Trophoblast cell (in vitro differentiated cells and primary cell): Measurements from ENCODE around the gene FLT1.

ENCODE experiments used
- DNase-seq, 2 donors: peaks; one replicate each; pipeline ENCODE4 v3.0.0-alpha.2; 2016
- H2AFZ ChIP-seq: 2 replicates; pipeline ENCODE4 v1.6.1; 2013; ENCODE audit warnings: low read length, moderate library complexity, mild to moderate bottlenecking; ENCODE audit not compliant: insufficient read depth, poor library complexity
- H2AK5ac ChIP-seq: 2 replicates; pipeline ENCODE4 v1.6.1; 2013; ENCODE audit warnings: mild to moderate bottlenecking, low read length
- H2BK120ac ChIP-seq: 2 replicates; pipeline ENCODE4 v1.6.1; 2013; ENCODE audit warnings: low read length, mild to moderate bottlenecking, moderate library complexity; ENCODE audit not compliant: insufficient read depth, poor library complexity
- H2BK12ac ChIP-seq: 2 replicates; pipeline ENCODE4 v1.6.1; 2013; ENCODE audit warnings: mild to moderate bottlenecking, low read length, moderate library complexity
- H2BK5ac ChIP-seq: 2 replicates; pipeline ENCODE4 v1.6.1; 2013; ENCODE audit warnings: low read length, low read depth, moderate library complexity, mild to moderate bottlenecking; ENCODE audit not compliant: poor library complexity
- H3K14ac ChIP-seq: 2 replicates; pipeline ENCODE4 v1.6.1; 2013; ENCODE audit warnings: mild to moderate bottlenecking, low read length
- H3K18ac ChIP-seq: 2 replicates; pipeline ENCODE4 v1.6.1; 2013; ENCODE audit warnings: mild to moderate bottlenecking, low read length
- H3K23ac ChIP-seq: 2 replicates; pipeline ENCODE4 v1.6.1; 2013; ENCODE audit warnings: low read length
- H3K27ac ChIP-seq: 2 replicates; pipeline ENCODE4 v1.5.1; 2013; ENCODE audit warnings: low read depth, mild to moderate bottlenecking, inconsistent platforms, low read length, moderate library complexity
- H3K27me3 ChIP-seq: 2 replicates; pipeline ENCODE4 v1.6.1; 2013; ENCODE audit warnings: inconsistent platforms, mild to moderate bottlenecking, low read length, moderate library complexity; ENCODE audit not compliant: insufficient read depth
- H3K36me3 ChIP-seq, 2 experiments: 1 replicate in 1 of 2; 2 replicates in 1 of 2; pipeline ENCODE4 v1.6.1; 2013; ENCODE audit warnings: low read length in 2 of 2, mild to moderate bottlenecking in 2 of 2, moderate library complexity in 1 of 2; ENCODE audit not compliant: insufficient read depth in 2 of 2, control insufficient read depth in 1 of 2
- H3K4ac ChIP-seq: 2 replicates; pipeline ENCODE4 v1.6.1; 2013; ENCODE audit warnings: low read depth, mild to moderate bottlenecking, low read length, moderate library complexity
- H3K4me1 ChIP-seq, 2 experiments: 1 replicate in 1 of 2; 2 replicates in 1 of 2; pipeline ENCODE4 v1.6.1; 2013; ENCODE audit warnings: low read length in 2 of 2, mild to moderate bottlenecking in 2 of 2, moderate library complexity in 1 of 2; ENCODE audit not compliant: insufficient read depth in 2 of 2, control insufficient read depth in 1 of 2
- H3K4me2 ChIP-seq: 2 replicates; pipeline ENCODE4 v1.6.1; 2013; ENCODE audit warnings: inconsistent platforms, mild to moderate bottlenecking, low read length, moderate library complexity
- H3K4me3 ChIP-seq: 2 replicates; pipeline ENCODE4 v1.5.1; 2013; ENCODE audit warnings: mild to moderate bottlenecking, low read depth, low read length, inconsistent platforms
- H3K79me1 ChIP-seq: one replicate; pipeline ENCODE4 v1.6.1; 2013; ENCODE audit warnings: low read length
- H3K79me2 ChIP-seq: 2 replicates; pipeline ENCODE4 v1.6.1; 2013; ENCODE audit warnings: low read length, mild to moderate bottlenecking; ENCODE audit not compliant: control insufficient read depth, insufficient read depth, poor library complexity
- H3K9ac ChIP-seq: 2 replicates; pipeline ENCODE4 v1.6.1; 2013; ENCODE audit warnings: mild to moderate bottlenecking, low read length
- H3K9me3 ChIP-seq: 2 replicates; pipeline ENCODE4 v1.6.1; 2013; ENCODE audit warnings: low read depth, mild to moderate bottlenecking, control low read depth, inconsistent platforms, low read length; ENCODE audit not compliant: insufficient read depth
- H4K12ac ChIP-seq: 2 replicates; pipeline ENCODE4 v1.6.1; 2013; ENCODE audit warnings: low read depth, mild to moderate bottlenecking, low read length, moderate library complexity
- H4K8ac ChIP-seq: 2 replicates; pipeline ENCODE4 v1.6.1; 2013; ENCODE audit warnings: low read depth, mild to moderate bottlenecking, low read length, moderate library complexity
- H4K91ac ChIP-seq: one replicate; pipeline ENCODE4 v1.6.1; 2013; ENCODE audit warnings: low read depth, mild to moderate bottlenecking, low read length, moderate library complexity
- WGBS: extraction: QIAGEN DNeasy Blood & Tissue Kit; methylation state at CpG from one replicate; pipeline ENCODE4 v1.1.7; 2013; ENCODE audit warnings: missing lambda C conversion rate; ENCODE audit not compliant: insufficient read length, insufficient coverage; ENCODE audit errors: extremely low coverage; 5-methylcytosine and 5-hydroxymethylcytosine counted together

Gene FLT1

GRCh38 chr13:28498481-28499115, 3.7 kb upstream of the FLT1 start:
- Histone ChIP-seq H3K4me1 (peaks cover 20 to 38% of the 10 kb centered on the region in 2 experiments), H3K4me2 (no peak overlapping the region), H2AK5ac (no peak overlapping the region), H2AFZ (no peak overlapping the region), H3K14ac (peak overlapping the region; percentile 22), H3K4ac (no peak overlapping the region), H3K18ac (no peak overlapping the region), H3K23ac (no peak overlapping the region), H4K8ac (no peak overlapping the region), H3K36me3 (no peaks in the 10 kb centered on the region), H2BK120ac (no peak overlapping the region), H4K12ac (no peak overlapping the region), H3K4me3 (no peak overlapping the region), H3K79me2 (no peaks in the 10 kb centered on the region), H3K9ac (no peak overlapping the region), H3K27me3 (peaks cover 24% of the 10 kb centered on the region), H3K9me3 (peaks cover 2% of the 10 kb centered on the region), H2BK12ac (peak overlapping the region; percentile 51), H4K91ac (no peak overlapping the region), H3K27ac (peak overlapping the region; percentile 41), H2BK5ac (no peak overlapping the region), H3K79me1 (peaks cover 2% of the 10 kb centered on the region)
- no peak for DNase-seq
- no CpG with 5 or more reads among the region's 16 CpGs for WGBS

DNA sequence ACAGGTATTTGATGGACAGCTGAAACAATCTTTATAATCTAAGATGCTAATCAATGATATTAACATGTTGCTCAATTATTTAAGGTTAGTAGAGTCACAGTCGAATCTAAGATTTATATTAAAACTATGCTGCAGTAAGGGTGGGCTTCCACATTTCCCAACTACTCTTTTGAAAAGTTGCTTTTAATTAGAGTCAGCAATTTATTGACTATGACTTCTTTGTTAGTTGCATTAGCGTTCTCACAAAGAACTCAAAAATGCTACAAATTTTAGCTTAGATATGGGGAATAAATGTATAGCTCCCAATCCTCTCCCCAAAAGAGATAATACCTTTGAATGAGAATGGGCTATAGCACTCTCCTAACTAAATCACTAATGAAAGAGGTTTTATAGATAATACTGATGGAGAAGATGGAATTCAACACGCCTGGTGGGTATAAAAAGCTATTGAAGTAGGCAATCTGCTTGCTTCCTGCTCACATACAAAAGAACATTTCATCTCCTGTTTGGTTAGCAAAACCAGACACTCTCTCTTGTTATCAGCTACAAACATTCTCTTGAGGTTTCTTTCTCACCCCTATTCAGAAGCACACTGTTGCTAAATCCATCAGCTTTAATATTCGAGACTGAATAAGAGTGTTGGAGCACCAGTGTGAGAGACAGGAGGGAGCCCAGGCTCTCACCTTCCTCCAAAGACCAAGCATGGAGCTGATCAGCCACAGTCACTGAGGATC, 2.4 kb upstream of the FLT1 start:
- Histone ChIP-seq H3K27me3 (peaks cover 26% of the 10 kb centered on the region), H3K9me3 (peaks cover 2% of the 10 kb centered on the region), H3K4me3 (no peak overlapping the region), H3K79me2 (no peaks in the 10 kb centered on the region), H3K4me1 (peaks cover 17 to 35% of the 10 kb centered on the region in 2 experiments), H2AK5ac (no peak overlapping the region), H2AFZ (no peak overlapping the region), H2BK12ac (no peak overlapping the region), H3K79me1 (peaks cover 2% of the 10 kb centered on the region), H4K91ac (no peak overlapping the region), H3K4me2 (no peak overlapping the region), H3K9ac (no peak overlapping the region), H2BK5ac (no peak overlapping the region), H3K14ac (no peak overlapping the region), H3K27ac (no peak overlapping the region), H2BK120ac (no peak overlapping the region), H3K4ac (no peak overlapping the region), H3K18ac (no peak overlapping the region), H4K12ac (no peak overlapping the region), H4K8ac (no peak overlapping the region), H3K36me3 (no peaks in the 10 kb centered on the region), H3K23ac (no peak overlapping the region)
- no CpG with 5 or more reads among the region's 4 CpGs for WGBS
- no peak for DNase-seq

DNA sequence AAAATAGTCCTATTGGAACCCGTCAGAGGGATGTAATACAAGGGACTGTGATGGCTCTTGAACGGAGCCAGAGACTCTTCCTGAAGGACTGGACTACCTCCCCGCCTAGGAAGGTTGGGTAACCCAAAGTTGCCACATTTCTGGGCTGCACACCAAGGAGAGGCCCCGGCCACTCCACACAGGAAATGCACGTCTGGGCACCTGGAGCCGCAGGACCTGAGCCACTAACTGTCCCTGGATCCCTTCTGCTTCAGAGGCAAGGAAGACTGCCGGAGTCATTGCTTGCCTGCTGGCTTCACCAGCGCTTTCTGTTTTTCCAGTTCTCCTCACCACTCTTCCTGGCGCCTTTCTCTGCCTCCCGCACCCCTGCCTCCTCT, 1.2 kb upstream of the FLT1 start:
- peak in 1 of 2 donors; percentile 61 for DNase-seq

DNA sequence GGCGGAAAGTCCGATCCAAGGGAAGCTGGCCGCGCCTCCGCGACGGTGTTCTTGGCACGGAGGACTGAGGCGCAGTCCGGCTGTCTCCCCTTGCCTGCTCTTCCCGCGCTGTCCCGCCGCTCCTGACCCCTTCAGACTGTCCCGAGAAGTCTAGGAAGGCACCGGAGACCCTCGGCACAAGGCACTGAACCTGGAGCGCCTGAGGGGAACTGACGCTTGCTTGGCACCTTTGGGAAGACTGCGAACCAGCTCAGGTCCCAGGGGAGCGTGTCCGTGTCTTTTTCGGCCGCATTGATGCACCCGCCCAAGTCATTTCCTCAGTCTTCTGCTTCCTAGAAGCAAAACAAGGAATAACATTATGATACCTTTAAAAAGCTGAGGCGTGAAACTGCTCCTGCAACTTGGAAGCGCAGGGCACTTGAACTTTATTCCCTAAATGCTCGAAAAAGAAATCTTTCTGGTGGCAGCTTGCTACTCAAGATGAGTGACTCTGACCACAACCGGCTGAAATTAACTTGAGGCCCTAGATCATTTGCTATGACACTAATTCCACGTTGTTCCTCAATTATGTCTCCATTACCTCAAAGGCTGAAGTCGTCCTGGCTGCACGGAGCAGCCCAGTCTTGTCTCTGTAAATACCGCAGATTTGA, 735 bp upstream of the FLT1 start:
- Histone ChIP-seq H4K91ac (peak overlapping the region; percentile 57), H3K4me3 (peak overlapping the region; percentile 82), H3K79me1 (peaks cover 2% of the 10 kb centered on the region), H2BK120ac (no peak overlapping the region), H3K36me3 (no peaks in the 10 kb centered on the region), H3K4me1 (peaks cover 17 to 33% of the 10 kb centered on the region in 2 experiments), H3K9me3 (peaks cover 2% of the 10 kb centered on the region), H4K8ac (peak overlapping the region; percentile 37), H3K9ac (peak overlapping the region; percentile 59), H3K27ac (peak overlapping the region; percentile 34), H2AK5ac (no peak overlapping the region), H3K4ac (no peak overlapping the region), H3K23ac (no peak overlapping the region), H2BK5ac (no peak overlapping the region), H3K27me3 (peaks cover 26% of the 10 kb centered on the region), H3K79me2 (no peaks in the 10 kb centered on the region), H4K12ac (no peak overlapping the region), H2BK12ac (peak overlapping the region; percentile 51), H3K14ac (no peak overlapping the region), H3K4me2 (peak overlapping the region; percentile 100), H3K18ac (no peak overlapping the region), H2AFZ (peak overlapping the region; percentile 38)
- no peak for DNase-seq
- WGBS: no CpG with 5 or more reads among the region's 33 CpGs

More for the DNA sequence above, 1.2 kb upstream of the FLT1 start:
- Histone ChIP-seq H3K9me3 (peaks cover 2% of the 10 kb centered on the region), H2AK5ac (no peak overlapping the region), H3K79me1 (peaks cover 2% of the 10 kb centered on the region), H4K12ac (no peak overlapping the region), H3K27ac (no peak overlapping the region), H2BK12ac (no peak overlapping the region), H4K8ac (no peak overlapping the region), H3K4ac (no peak overlapping the region), H4K91ac (no peak overlapping the region), H3K79me2 (no peaks in the 10 kb centered on the region), H3K23ac (no peak overlapping the region), H3K36me3 (no peaks in the 10 kb centered on the region), H3K27me3 (peaks cover 26% of the 10 kb centered on the region), H2AFZ (no peak overlapping the region), H3K4me1 (peaks cover 17 to 33% of the 10 kb centered on the region in 2 experiments), H3K4me2 (peak overlapping the region; percentile 100), H3K14ac (no peak overlapping the region), H2BK120ac (no peak overlapping the region), H3K4me3 (no peak overlapping the region), H3K9ac (no peak overlapping the region), H2BK5ac (no peak overlapping the region), H3K18ac (no peak overlapping the region)
- WGBS: no CpG with 5 or more reads among the region's 10 CpGs
